SKM-1 (cell line): ENCODE measurements around the gene MTG2.

Experiments
- DNase-seq: peaks from one replicate; lab custom pipeline; 2025; ENCODE audit not compliant: unreplicated experiment; lab: John Stamatoyannopoulos, UW

The MTG2 gene

GRCh38 chr20:62162765-62163484 lies 19.9 kb upstream of the MTG2 start:
- DNase-seq: no peak

- no peak for DNase-seq
Measured at GRCh38 chr20:62163485-62163865, 19.4 kb upstream of the MTG2 start.

DNA sequence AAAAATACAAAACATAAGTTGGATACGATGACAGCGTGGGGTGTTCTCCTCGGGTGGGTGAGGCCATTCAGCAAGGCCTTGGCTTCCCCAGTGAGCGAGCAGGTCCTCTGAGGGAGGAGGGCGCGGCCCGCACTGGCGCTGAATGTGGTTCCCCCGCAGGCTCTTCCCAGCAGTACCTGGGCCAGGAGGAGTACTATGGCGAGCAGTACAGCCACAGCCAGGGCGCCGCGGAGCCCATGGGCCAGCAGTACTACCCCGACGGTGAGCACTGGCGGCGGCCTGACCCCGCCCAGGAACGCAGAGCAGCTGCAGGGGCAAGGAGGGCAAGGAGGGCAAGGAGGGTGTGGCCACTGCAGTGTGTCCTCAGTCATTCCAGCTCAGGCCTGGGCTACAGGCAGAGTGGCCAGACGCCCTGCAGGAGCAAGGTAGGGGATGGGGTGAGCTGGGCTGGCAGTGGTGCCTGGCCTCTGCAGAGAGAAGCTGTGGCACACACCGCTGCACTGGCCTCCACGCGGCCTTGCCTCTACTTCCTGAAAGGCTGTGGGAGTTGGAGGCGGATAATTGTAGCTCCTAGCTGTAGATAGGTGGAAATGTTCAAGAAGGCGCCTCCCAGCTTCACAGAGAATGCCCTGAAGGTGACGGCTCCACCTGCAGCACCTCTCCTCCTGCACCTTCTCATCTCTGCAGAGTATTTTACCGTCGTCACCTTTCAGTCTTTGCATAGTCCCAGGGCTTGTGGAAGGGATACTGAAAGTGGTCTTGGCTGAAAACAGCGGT lies 18.7 kb upstream of the MTG2 start:
- no peak for DNase-seq

DNA sequence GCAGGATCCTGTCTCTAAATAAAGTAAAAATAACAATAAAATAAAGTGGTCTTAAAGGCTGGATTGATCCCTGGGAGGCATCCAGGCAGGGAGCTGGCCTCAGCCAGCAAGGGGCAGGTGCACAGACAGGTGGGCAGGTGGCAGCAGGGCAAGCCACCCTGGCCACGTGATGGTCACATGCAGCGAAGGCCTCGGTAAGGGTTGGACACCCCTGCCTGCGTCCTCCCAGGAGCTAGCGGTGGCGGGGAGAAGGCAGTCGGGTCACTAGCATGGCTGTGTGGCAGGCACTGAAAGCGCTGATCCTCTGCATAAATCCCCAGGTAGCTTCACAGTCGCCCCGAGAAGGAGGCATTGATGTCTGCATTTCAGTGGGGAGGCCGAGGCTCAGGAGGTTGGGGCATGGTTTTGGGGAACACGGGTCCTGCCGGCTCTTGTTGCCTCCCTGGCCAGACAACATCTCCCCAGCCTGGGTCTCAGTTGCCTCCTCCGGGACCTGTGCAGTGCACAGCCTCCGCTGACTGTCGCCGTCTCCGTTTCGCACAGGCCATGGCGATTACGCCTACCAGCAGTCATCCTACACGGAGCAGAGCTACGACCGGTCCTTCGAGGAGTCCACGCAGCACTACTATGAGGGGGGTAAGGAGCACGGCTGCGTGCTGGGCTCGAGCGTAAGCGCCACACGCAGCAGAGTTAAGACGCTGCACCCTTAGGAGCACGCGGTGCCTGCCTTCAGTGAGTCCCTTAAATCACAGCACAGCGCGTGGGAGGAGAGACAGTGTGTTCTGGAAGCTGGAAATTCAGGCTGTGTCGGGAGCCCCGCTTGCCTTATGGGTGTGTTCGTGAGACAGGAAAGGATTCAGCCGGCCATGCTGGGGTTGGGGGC lies 17.7 kb upstream of the MTG2 start:
- DNase-seq: no peak

DNA sequence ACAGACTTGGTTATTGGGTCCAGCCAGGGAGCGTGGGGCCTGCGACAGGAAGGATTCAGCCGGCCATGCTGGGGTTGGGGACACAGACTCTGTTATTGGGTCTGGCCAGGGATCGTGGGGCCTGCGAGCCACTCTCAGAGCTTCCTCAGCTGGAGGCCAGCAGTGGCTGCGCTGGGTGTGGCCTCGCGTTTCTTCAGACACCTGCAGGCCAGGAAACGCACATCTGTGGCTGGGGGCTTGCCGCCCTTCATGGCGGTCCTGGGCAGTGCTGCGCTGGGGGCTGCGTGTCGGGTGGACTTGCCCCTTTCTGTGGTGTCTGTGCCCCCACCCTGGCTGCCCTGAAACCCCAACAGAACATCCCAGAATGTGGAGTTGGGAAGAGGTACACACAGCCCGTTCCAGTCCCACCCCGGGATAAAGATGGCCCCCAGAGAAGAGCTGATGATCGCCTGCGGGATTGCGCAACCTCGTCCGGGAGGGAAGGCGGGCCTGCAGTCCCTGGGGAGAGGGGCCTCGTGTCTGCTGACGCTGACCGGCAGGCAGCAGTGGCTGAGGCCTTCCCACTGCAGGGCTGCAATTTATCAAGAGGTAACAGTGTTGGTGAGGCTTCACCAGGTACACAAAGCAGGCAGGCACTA lies 16.9 kb upstream of the MTG2 start:
- no peak for DNase-seq

DNA sequence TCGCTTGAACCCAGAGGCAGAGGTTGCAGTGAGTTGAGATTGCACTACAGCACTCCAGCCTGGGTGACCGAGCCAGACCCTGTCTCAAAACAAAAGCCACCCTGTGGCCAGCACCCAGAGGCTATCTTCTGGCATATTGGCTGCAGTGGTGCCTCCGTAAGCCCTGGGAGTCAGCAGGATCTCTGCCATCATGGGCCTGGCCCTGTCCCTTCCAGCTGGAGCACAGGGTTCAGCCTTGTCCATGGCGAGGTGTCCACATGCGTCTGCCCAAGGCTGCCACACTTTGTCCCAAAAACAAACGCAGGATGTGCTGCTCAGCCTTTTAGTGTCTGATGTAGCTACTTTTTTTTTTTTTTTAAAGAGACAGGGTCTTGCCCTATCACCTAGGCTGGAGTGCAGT lies 15.4 kb upstream of the MTG2 start:
- no peak for DNase-seq

DNA sequence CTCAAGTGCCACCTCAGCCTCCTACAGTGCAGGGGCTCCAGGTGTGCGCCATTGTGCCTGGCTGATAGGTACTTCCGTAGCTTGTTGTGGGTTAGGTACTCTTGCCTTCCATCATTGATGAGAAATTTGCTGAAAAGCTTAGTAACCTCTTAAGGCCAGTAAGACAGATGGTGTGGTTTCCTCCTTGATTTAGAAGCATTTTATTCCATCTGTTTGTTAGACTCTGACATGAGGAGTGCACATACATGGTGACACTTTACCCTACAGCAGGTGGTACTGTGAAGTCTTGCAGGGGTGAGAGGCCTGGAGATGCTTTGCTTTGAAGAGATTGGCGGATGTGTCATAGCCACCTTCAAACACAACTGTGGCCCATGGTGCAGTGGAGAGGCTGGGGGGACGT lies 14.8 kb upstream of the MTG2 start:
- no peak for DNase-seq

- no peak for DNase-seq
Measured at GRCh38 chr20:62168890-62169435, 13.9 kb upstream of the MTG2 start.

- DNase-seq: no peak
Measured at GRCh38 chr20:62170536-62170935, 12.3 kb upstream of the MTG2 start.

GRCh38 chr20:62171245-62171644 lies 11.6 kb upstream of the MTG2 start:
- DNase-seq: no peak

GRCh38 chr20:62172666-62173065 lies 10.2 kb upstream of the MTG2 start:
- DNase-seq: no peak

GRCh38 chr20:62174021-62174804 lies 8.6 kb upstream of the MTG2 start:
- DNase-seq: no peak

DNA sequence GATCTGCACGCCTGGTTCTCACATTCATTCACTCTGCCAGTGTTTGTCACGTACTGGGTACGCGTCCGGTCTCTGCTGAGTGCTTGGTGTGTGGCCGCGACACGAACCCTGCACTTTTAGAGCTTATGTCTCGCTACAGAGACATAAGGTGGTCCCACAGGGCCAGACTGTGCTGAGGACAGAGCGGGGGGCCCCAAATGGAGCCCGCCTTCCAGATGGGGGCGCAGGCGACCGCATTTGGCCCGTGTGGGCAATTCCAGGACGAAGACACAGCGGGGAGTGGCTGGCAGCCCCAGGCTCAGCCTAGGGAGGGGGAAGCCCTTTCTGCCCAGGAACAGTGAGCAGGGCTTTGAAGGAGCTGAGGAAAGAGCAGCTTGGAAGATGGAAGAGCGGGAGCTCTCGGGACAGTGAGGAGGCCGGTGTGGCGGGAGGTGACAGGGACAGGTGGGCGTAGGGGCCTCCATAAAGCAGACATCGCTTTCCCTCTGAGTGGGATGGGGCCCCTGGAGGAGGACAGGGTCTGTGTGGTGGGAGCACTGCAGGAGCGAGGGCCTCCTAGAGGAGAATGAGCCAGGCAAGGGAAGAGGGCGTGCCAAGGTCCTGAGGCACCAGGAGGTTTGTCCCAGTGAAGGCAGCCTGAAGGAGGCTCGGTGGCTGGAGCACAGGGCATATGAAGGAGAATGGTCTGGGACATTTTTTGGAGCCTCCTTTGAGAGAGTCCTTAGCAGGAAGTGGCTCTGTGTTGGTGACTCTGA lies 7.8 kb upstream of the MTG2 start:
- DNase-seq: no peak

GRCh38 chr20:62175711-62176110 lies 7.1 kb upstream of the MTG2 start:
- DNase-seq: no peak

- DNase-seq: no peak
Measured at GRCh38 chr20:62176866-62177265, 6.0 kb upstream of the MTG2 start.

- DNase-seq: no peak
Measured at GRCh38 chr20:62177307-62177706, 5.5 kb upstream of the MTG2 start.

DNA sequence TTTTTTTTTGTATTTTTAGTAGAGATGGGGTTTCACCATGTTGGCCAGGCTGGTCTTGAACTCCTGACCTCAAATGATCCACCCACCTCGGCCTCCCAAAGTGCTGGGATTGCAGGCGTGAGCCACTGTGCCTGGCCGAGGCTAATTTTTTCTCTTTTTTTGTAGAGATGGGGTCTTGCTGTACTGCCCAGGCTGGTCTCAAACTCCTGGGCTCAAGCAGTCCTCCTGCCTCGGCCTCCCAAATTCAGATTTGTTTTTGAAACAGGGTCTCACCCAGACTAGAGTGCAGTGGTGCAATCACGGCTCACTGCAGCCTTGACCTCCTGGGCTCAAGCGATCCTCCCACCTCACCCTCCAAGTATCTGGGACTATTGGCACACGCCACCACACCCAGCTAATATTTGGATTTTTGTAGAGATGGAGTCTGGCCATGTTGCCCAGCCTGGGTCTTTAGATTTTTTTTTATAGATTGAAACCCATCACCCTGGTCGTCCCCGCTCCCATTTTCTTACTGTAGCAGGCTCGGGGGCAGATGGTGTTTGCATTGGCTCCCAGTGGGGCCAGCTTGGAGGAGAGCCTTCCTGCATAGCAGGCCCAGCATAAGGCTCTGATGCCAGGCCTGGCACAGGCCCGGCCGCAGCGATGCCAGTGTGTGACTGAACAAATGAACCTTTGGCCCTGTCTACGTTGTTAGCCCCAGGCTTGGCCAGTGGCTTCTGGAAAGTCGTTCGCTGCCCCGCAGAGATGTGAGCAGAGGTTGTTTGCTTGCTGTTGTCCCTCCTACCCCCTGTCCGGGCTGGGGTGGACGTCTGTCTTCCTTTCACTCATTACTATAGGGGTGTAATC lies 4.3 kb upstream of the MTG2 start:
- DNase-seq: no peak

GRCh38 chr20:62179162-62179504 lies 3.7 kb upstream of the MTG2 start:
- no peak for DNase-seq

DNA sequence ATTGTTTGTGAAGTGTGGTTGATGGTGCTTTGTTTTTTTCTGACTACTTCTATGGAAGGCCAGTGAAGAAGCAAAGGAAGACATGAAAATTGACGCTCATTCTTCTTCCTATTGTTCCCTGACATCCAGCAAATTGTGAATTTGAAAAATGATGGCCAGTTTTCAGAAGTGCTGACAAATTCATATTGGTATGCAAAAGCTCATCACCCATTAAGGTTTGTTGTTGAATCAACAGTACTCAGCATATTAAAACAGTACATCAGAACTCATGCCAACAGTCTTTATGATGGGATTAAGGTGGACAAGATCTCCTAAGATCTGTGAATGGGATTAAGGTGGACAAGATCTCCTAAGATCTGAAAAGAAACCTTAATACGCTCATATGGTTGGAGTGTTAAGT lies 1.0 kb upstream of the MTG2 start:
- DNase-seq: no peak
